Fibroblast of lung (primary cell): ENCODE measurements around the gene AFP. TPM values are rescaled to one million over a fixed set of nuclear protein-coding genes. Genes with fewer than 3 reads are reported as not detected.

ENCODE experiments used
- DNase-seq, 2 donors: peaks; one replicate each; pipeline versions ENCODE4 v3.0.0 to v3.0.0-alpha.2; 2010; ENCODE audit warnings: low read depth in 2 of 2
- H2AFZ ChIP-seq: 2 replicates; pipeline ENCODE4 v1.5.1; 2012; ENCODE audit warnings: low read length, control low read depth, inconsistent platforms
- H3K27ac ChIP-seq: 2 replicates; pipeline ENCODE4 v1.5.1; 2011; ENCODE audit warnings: low read length, control low read depth; ENCODE audit not compliant: insufficient read depth
- H3K27me3 ChIP-seq: 2 replicates; pipeline ENCODE4 v1.5.1; 2011; ENCODE audit warnings: mild to moderate bottlenecking, low read length; ENCODE audit not compliant: control insufficient read depth, insufficient read depth
- H3K36me3 ChIP-seq: 2 replicates; pipeline ENCODE4 v1.5.1; 2011; ENCODE audit warnings: low read length; ENCODE audit not compliant: control insufficient read depth, insufficient read depth
- H3K4me1 ChIP-seq: 2 replicates; pipeline ENCODE4 v1.5.1; 2011; ENCODE audit warnings: low read length; ENCODE audit not compliant: control insufficient read depth, insufficient read depth; ENCODE audit errors: extremely low read depth
- H3K4me2 ChIP-seq: 2 replicates; pipeline ENCODE4 v1.5.1; 2011; ENCODE audit warnings: low read length, control low read depth; ENCODE audit not compliant: insufficient read depth; ENCODE audit errors: extremely low read depth
- H3K4me3 ChIP-seq, 4 experiments: fragments of 200-600 bp in 1 of 4; sonication (generic) in 1 of 4; replicated peaks in 1 of 4; 2 replicates each; pipeline ENCODE4 v1.5.1; 2011 to 2016; ENCODE audit warnings: low read length in 4 of 4, low read depth in 3 of 4, mild to moderate bottlenecking in 3 of 4, control low read depth in 2 of 4, inconsistent platforms in 1 of 4, mixed read lengths in 1 of 4; ENCODE audit not compliant: insufficient read depth in 1 of 4; ENCODE audit errors: control extremely low read depth in 1 of 4
- H3K79me2 ChIP-seq: 2 replicates; pipeline ENCODE4 v1.5.1; 2012; ENCODE audit warnings: mild to moderate bottlenecking, low read length, inconsistent platforms; ENCODE audit not compliant: control insufficient read depth, insufficient read depth
- H3K9ac ChIP-seq: 2 replicates; pipeline ENCODE4 v1.5.1; 2011; ENCODE audit warnings: mild to moderate bottlenecking, low read length, control low read depth; ENCODE audit not compliant: insufficient read depth
- H3K9me3 ChIP-seq: 2 replicates; pipeline ENCODE4 v1.5.1; 2012; ENCODE audit warnings: low read depth, low read length; ENCODE audit not compliant: control insufficient read depth, insufficient read depth
- H4K20me1 ChIP-seq: 2 replicates; pipeline ENCODE4 v1.5.1; 2011; ENCODE audit warnings: low read length; ENCODE audit not compliant: control insufficient read depth, insufficient read depth; ENCODE audit errors: extremely low read depth
- CTCF ChIP-seq, 2 donors: IDR thresholded peaks in 1 of 2; conservative IDR thresholded peaks in 1 of 2; 1 replicate in 1 of 2; 2 replicates in 1 of 2; pipeline ENCODE4 v1.5.1; 2011 to 2012; ENCODE audit warnings: low read length in 2 of 2, control low read depth in 1 of 2, inconsistent platforms in 1 of 2, low read depth in 1 of 2, mild to moderate bottlenecking in 1 of 2
- EZH2 ChIP-seq: IDR thresholded peaks from 2 replicates; pipeline ENCODE4 v1.5.1; 2012; ENCODE audit warnings: low read length, control low read depth, mild to moderate bottlenecking; ENCODE audit errors: missing control alignments
- polyA plus RNA-seq, 2 donors: library from polyadenylated mRNA; depleted of rRNA in 1 of 2; stranded (reverse) in 1 of 2; unstranded in 1 of 2; fragments of >200 nt; gene quantifications; 2 replicates each; pipeline ENCODE4 v1.2.1, GENCODE V29; 2011 to 2012; ENCODE audit warnings: missing spikeins in 1 of 2
- total RNA-seq: library from RNA; depleted of rRNA; stranded (reverse); fragments of >200 nt; gene quantifications from 2 replicates; pipeline ENCODE4 v1.2.1, GENCODE V29; 2014

The AFP gene
- total and polyA plus RNA-seq, 2 donors (not counting 1 experiment from before 2014, with no cell fraction given): 0.35 to 0.83 TPM

GRCh38 chr4:73418677-73419076 is 17.3 kb upstream of the AFP start:
- H3K27ac ChIP-seq: no peak overlapping the region
- no peak for DNase-seq
- H3K27me3 ChIP-seq: no peaks in the 10 kb centered on the region
- no peaks in the 10 kb centered on the region for H3K4me1 ChIP-seq
- no peaks in the 10 kb centered on the region for H3K79me2 ChIP-seq
- TF ChIP-seq EZH2: no peak
- no peaks in the 10 kb centered on the region for H4K20me1 ChIP-seq
- no peak overlapping the region for H3K4me2 ChIP-seq
- H3K9ac ChIP-seq: no peak overlapping the region
- no peaks in the 10 kb centered on the region for H3K9me3 ChIP-seq
- H3K4me3 ChIP-seq: no peak overlapping the region
- H3K36me3 ChIP-seq: no peaks in the 10 kb centered on the region
- H2AFZ ChIP-seq: no peak overlapping the region

GRCh38 chr4:73419106-73420038 is 16.6 kb upstream of the AFP start:
- no peaks in the 10 kb centered on the region for H3K4me1 ChIP-seq
- no peaks in the 10 kb centered on the region for H4K20me1 ChIP-seq
- no peaks in the 10 kb centered on the region for H3K27me3 ChIP-seq
- no peak overlapping the region for H3K9ac ChIP-seq
- no peaks in the 10 kb centered on the region for H3K36me3 ChIP-seq
- no peak for DNase-seq
- no peaks in the 10 kb centered on the region for H3K9me3 ChIP-seq
- no peak overlapping the region for H3K27ac ChIP-seq
- no peak overlapping the region for H3K4me3 ChIP-seq
- no peak overlapping the region for H3K4me2 ChIP-seq
- H2AFZ ChIP-seq: no peak overlapping the region
- H3K79me2 ChIP-seq: no peaks in the 10 kb centered on the region
- TF ChIP-seq EZH2 (no peak), CTCF (conservative IDR thresholded peaks at IDR 0.05 in 1 of 2, IDR thresholded peaks at IDR 0.05 in 1 of 2; ENCODE audit: low read depth in 1 of 2, low read length in 2 of 2) (no peak)

GRCh38 chr4:73420615-73421014 is 15.4 kb upstream of the AFP start:
- no peak for DNase-seq
- TF ChIP-seq EZH2 (no peak), CTCF (conservative IDR thresholded peaks at IDR 0.05 in 1 of 2, IDR thresholded peaks at IDR 0.05 in 1 of 2; ENCODE audit: low read depth in 1 of 2, low read length in 2 of 2) (no peak)
- Histone ChIP-seq H3K27me3 (no peaks in the 10 kb centered on the region), H3K4me3 (no peak overlapping the region), H3K9me3 (no peaks in the 10 kb centered on the region), H3K27ac (no peak overlapping the region), H3K4me1 (no peaks in the 10 kb centered on the region), H3K9ac (no peak overlapping the region), H4K20me1 (no peaks in the 10 kb centered on the region), H3K4me2 (no peak overlapping the region), H3K36me3 (no peaks in the 10 kb centered on the region), H2AFZ (no peak overlapping the region), H3K79me2 (no peaks in the 10 kb centered on the region)
